ENCODE data around the gene SLX4. TPM values are rescaled to one million over a fixed set of nuclear protein-coding genes. Genes with fewer than 3 reads are reported as not detected.
"Not testable (repeated sequence)": the region's sequence is repeated elsewhere in the genome, so short reads cannot be mapped to it uniquely, and the experiment has no call there.

SLX4 gene, protein sequence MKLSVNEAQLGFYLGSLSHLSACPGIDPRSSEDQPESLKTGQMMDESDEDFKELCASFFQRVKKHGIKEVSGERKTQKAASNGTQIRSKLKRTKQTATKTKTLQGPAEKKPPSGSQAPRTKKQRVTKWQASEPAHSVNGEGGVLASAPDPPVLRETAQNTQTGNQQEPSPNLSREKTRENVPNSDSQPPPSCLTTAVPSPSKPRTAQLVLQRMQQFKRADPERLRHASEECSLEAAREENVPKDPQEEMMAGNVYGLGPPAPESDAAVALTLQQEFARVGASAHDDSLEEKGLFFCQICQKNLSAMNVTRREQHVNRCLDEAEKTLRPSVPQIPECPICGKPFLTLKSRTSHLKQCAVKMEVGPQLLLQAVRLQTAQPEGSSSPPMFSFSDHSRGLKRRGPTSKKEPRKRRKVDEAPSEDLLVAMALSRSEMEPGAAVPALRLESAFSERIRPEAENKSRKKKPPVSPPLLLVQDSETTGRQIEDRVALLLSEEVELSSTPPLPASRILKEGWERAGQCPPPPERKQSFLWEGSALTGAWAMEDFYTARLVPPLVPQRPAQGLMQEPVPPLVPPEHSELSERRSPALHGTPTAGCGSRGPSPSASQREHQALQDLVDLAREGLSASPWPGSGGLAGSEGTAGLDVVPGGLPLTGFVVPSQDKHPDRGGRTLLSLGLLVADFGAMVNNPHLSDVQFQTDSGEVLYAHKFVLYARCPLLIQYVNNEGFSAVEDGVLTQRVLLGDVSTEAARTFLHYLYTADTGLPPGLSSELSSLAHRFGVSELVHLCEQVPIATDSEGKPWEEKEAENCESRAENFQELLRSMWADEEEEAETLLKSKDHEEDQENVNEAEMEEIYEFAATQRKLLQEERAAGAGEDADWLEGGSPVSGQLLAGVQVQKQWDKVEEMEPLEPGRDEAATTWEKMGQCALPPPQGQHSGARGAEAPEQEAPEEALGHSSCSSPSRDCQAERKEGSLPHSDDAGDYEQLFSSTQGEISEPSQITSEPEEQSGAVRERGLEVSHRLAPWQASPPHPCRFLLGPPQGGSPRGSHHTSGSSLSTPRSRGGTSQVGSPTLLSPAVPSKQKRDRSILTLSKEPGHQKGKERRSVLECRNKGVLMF (N-terminal part only)
- total RNA-seq (1 to 10 TPM; 5.6 TPM), total RNA-seq (14.9 to 15.7 reads per million in 2 donors)

DNA sequence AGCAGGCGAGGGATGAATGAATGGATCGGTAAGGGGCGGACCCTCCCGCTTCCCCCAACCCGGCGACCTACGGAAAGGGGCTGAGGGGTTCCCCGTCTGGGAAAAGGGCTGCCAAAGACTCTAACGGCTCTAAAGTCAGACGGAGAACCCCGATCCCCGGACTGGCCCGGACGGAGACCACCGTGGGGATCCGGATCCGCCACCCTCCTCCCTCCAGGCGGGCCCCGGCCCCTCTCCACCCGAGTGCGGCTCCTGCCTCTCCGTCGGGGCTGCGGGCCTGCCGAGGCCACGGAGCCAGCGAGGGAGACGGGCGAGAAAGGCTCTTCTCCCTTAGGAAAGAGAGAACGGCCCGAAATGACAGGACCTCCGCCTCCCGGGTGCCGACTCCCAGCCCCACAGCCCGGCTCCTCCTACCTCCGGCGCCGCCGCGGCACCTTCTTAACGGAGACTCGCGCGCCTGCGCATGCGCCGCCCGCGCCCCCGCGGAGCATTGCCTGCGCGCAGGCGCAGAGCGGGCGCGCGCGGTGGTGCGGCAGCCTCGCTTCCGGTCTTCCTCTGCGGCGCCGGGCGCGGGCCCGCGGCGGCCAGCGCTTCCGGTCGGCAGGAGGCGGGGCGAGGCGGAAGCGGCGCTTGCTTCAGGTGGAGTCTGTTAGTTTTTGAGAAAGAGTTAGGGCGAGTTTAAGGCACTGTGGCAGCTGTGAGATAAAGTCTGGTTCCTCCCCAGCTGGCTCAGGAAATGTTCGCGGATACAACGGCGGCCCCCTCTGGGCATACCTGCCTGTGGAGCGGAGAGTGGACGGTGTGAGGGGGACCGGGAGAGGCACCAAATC, at the start of gene SLX4:
TSS of gene SLX4 (minus strand) at position 461 of the 830 bp plus-strand sequence. CDS start 2,642 bp downstream, outside the sequence.
- Mint-ChIP-seq H3K4me3 (peak within 1 kb of the TSS; percentile 100), H3K4me1 (peaks cover 41% of the 10 kb centered on the region), H3K27me3 (no peaks in the 10 kb centered on the region), H3K27ac (peak within 1 kb of the TSS; percentile 95), H3K36me3 (ENCODE audit: low read depth) (peaks cover 7% of the 10 kb centered on the region)
- ATAC-seq (peak; percentile 88), DNase-seq (peak; percentile 91 to 96 (median 92))
- no peaks in the 10 kb centered on the region for H3K9me3 ChIP-seq (ENCODE audit: control insufficient read depth, low read length, poor library complexity, severe bottlenecking)

GRCh38 chr16:3659251-3659650, 47.8 kb upstream of the SLX4 start:
- Mint-ChIP-seq H3K4me3 (no peak overlapping the region), H3K27ac (peak overlapping the region; percentile 79), H3K4me1 (peaks cover 3% of the 10 kb centered on the region), H3K27me3 (no peaks in the 10 kb centered on the region), H3K36me3 (ENCODE audit: low read depth) (peaks cover 4% of the 10 kb centered on the region)
- no peak for DNase-seq
- ATAC-seq = no peak
- no peaks in the 10 kb centered on the region for H3K9me3 ChIP-seq (ENCODE audit: control insufficient read depth, low read length, poor library complexity, severe bottlenecking)

DNA sequence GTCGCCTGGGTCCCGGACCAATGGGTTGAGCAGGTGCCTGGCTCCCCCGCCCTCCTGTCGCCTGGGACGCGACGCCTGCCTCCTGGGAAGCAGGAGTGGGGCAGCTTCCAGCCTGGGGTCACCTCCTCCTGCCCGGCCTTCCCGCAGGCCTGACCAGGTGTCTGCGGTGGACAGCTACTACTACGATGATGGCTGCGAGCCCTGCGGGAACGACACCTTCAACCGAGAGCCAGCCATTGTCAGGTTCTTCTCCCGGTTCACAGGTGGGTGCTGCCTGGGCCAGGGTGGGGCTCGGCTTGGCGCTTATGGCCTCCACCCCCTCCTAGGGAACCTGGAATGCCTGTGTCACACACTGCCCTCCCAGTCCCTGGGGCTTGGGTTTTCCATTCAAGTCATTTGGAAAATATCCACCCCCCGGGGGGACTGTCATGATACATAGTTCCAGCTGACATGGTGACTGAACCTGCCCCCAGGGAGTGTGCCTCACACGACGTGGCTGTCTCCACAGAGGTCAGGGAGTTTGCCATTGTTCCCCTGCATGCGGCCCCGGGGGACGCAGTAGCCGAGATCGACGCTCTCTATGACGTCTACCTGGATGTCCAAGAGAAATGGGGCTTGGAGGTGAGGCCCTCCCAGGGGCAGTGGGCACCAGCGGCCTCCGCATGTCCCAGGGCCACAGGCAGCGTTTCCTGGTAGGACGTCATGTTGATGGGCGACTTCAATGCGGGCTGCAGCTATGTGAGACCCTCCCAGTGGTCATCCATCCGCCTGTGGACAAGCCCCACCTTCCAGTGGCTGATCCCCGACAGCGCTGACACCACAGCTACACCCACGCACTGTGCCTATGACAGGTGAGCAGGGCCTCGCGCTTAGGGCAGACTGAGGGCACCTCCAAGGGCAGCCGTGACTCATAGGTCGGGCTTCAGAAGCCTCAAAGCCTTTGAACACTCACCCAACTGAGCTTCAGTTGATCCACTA, 45.4 kb upstream of the SLX4 start:
- H3K4me3 Mint-ChIP-seq = no peak overlapping the region
- DNase-seq = no peak
- H3K36me3 Mint-ChIP-seq (ENCODE audit: low read depth) = peaks cover 2% of the 10 kb centered on the region
- H3K27me3 Mint-ChIP-seq = no peaks in the 10 kb centered on the region
- ATAC-seq = no peak
- H3K4me1 Mint-ChIP-seq = peaks cover 7% of the 10 kb centered on the region
- peak overlapping the region; percentile 74 for H3K27ac Mint-ChIP-seq
- no peaks in the 10 kb centered on the region for H3K9me3 ChIP-seq (ENCODE audit: control insufficient read depth, low read length, poor library complexity, severe bottlenecking)

DNA sequence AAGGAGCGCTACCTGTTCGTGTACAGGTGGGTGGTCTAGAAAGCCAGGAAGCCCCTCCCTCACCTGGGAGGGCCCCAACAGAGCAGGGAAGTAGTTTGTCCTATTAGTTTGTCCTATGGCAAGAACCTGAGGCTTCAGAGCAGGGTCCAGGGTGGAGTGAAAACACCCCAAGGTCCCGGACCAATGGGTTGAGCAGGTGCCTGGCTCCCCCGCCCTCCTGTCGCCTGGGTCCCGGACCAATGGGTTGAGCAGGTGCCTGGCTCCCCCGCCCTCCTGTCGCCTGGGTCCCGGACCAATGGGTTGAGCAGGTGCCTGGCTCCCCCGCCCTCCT, 44.7 kb upstream of the SLX4 start:
- not testable (repeated sequence) for H3K27ac Mint-ChIP-seq

DNA sequence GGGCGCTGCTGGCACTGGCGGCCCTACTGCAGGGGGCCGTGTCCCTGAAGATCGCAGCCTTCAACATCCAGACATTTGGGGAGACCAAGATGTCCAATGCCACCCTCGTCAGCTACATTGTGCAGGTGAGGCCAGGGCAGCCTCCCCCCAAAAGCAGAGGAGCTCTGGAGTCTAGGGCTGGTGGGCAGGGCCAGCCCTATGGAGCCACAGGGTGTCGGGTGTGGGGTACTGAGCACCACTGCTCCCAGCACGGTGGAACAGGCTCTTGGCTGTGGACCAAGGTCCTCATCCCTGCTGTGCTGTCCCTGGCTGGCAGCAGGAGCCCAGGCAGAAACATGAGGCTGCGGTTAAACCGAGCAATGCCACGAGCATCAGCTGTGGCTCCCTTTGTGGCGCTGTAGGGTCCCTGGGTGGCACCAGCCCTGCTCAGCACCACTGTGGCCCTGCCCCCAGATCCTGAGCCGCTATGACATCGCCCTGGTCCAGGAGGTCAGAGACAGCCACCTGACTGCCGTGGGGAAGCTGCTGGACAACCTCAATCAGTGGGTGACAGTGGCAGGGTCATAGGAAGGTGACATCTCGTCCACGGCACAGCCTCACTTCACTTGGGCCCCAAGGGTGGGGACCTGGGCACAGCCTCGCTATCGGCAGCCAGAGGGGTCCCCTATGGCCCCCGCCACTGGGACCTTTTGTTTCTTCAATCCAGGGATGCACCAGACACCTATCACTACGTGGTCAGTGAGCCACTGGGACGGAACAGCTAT, 44.2 kb upstream of the SLX4 start:
- ATAC-seq = no peak
- no peak overlapping the region for H3K27ac Mint-ChIP-seq
- no peak overlapping the region for H3K4me3 Mint-ChIP-seq
- H3K4me1 Mint-ChIP-seq = peaks cover 10% of the 10 kb centered on the region
- H3K27me3 Mint-ChIP-seq = no peaks in the 10 kb centered on the region
- DNase-seq = no peak
- H3K36me3 Mint-ChIP-seq (ENCODE audit: low read depth) = no peaks in the 10 kb centered on the region
- H3K9me3 ChIP-seq (ENCODE audit: control insufficient read depth, low read length, poor library complexity, severe bottlenecking) = no peaks in the 10 kb centered on the region

More for the DNA sequence above, 44.7 kb upstream of the SLX4 start:
- DNase-seq; H3K4me1 Mint-ChIP-seq; H3K36me3 Mint-ChIP-seq (ENCODE audit: low read depth); H3K27me3 Mint-ChIP-seq; H3K4me3 Mint-ChIP-seq; H3K9me3 ChIP-seq (ENCODE audit: control insufficient read depth, low read length, poor library complexity, severe bottlenecking); ATAC-seq: not testable (repeated sequence)

GRCh38 chr16:3655030-3655395, 43.6 kb upstream of the SLX4 start:
- DNase-seq (no peak), ATAC-seq (no peak)
- Mint-ChIP-seq H3K27ac (no peak overlapping the region), H3K27me3 (no peaks in the 10 kb centered on the region), H3K4me1 (peaks cover 10% of the 10 kb centered on the region), H3K4me3 (no peak overlapping the region), H3K36me3 (ENCODE audit: low read depth) (no peaks in the 10 kb centered on the region)
- H3K9me3 ChIP-seq (ENCODE audit: control insufficient read depth, low read length, poor library complexity, severe bottlenecking) = no peaks in the 10 kb centered on the region

- no peaks in the 10 kb centered on the region for H3K9me3 ChIP-seq (ENCODE audit: control insufficient read depth, low read length, poor library complexity, severe bottlenecking)
- H3K27me3 Mint-ChIP-seq = no peaks in the 10 kb centered on the region
- no peak within 1 kb of the TSS for H3K27ac Mint-ChIP-seq
- H3K4me3 Mint-ChIP-seq = no peak within 1 kb of the TSS
- DNase-seq (peak in 2 of 3 donors; percentile 15 to 39), ATAC-seq (peak; percentile 77)
- H3K36me3 Mint-ChIP-seq (ENCODE audit: low read depth) = no peaks in the 10 kb centered on the region
- H3K4me1 Mint-ChIP-seq = peaks cover 10% of the 10 kb centered on the region
These were observed 43.0 kb upstream of the SLX4 start, which contains the start of gene DNASE1 for GRCh38 chr16:3654249-3654991. DNASE1 (plus strand) TSS chr16:3654691; CDS start chr16:3655374, 683 bp downstream.

DNA sequence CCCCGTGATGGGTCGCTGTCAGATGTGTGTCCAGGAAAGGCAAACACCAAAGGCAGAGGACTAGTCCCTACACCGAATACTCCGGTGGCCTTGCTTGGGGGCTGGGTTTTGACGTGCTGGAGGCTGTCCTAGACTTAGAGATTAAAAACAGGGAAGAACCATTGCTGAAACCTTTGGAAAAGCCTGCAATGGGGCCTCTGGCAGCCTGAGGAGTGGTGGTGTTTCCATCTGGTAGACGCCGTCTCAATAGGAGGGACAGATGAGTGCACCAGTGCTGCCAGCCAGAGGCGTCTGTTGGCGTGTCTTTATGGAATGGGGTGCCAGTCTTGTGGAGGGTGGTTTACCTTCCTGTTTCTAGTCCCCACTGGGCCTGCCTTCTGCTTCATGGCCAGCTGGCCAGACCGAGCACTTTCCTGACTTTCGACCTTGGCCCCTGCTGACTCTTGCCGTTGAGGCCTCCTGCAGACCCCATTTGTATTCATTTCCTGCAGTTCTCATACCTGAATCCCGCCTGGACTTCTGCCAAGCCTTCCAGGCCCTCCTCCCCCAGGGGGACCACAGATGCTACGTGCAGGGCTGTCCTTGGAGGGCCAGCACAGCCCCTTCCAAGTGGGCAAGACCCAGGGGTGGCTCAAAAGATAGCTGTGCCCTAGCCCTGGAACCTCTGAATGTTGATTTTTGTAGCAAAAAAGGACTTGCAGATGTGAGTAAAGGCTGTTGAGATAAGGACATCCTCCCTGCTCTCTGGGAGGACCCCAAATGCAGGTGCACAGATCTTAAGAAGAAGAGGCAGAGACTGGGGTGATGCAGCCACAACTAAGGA, 41.2 kb upstream of the SLX4 start:
- H3K36me3 Mint-ChIP-seq (ENCODE audit: low read depth) = no peaks in the 10 kb centered on the region
- no peaks in the 10 kb centered on the region for H3K9me3 ChIP-seq (ENCODE audit: control insufficient read depth, low read length, poor library complexity, severe bottlenecking)
- no peak overlapping the region for H3K27ac Mint-ChIP-seq
- H3K4me1 Mint-ChIP-seq = peaks cover 7% of the 10 kb centered on the region
- H3K27me3 Mint-ChIP-seq = no peaks in the 10 kb centered on the region
- no peak for DNase-seq
- H3K4me3 Mint-ChIP-seq = no peak overlapping the region
- ATAC-seq = no peak

DNA sequence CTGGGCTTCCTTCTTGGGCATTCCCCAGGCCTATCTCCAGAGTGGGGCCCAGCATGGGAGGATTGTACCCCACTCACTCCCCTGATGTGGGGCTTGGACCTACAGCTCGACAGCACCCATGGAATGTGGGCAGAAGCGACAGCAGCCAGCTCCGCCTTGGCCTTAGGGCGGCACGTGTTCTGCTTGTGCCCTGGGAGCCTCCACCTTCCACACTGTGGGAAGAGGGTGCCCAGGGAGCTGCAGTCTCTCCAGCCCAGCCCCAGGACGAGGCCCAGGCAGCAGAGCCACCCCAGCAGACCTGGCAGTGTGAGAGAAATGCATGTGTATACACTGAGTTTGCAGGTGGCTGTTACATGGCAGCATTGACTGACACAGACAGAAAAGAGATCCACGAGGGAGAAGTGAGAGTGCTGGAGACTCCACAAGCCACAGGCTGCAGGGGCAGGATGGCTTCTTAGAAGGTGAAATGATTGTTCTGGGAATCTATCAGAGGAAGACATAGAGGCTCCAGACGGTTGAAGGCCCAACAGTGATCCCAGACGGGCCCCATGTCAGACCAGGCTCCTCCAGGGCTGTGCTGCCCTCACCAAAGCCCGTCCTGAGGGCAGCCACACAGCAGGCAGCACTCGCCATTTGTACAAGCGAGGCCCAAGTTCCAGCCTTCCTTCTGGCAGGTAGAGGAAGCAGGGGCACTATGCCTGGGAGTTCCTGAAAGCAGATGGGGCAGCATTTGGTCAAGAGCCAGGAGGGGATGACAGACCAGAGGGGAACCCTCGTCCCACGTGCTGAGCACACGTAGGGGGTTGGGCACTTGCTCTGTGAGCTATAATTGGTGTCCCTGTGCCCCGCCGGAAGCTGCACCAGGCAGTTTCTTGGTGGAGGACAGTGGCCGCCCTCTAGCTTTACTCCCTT, 40.3 kb upstream of the SLX4 start:
- Mint-ChIP-seq H3K36me3 (ENCODE audit: low read depth) (no peaks in the 10 kb centered on the region), H3K4me3 (no peak overlapping the region), H3K27ac (peak overlapping the region; percentile 21), H3K27me3 (no peaks in the 10 kb centered on the region), H3K4me1 (peaks cover 7% of the 10 kb centered on the region)
- DNase-seq (no peak), ATAC-seq (no peak)
- no peaks in the 10 kb centered on the region for H3K9me3 ChIP-seq (ENCODE audit: control insufficient read depth, low read length, poor library complexity, severe bottlenecking)
